NCI-H1092 treated with DMSO at 0.1 percent for 48 hours (cell line): Measurements from ENCODE around the gene MLXIP.
"Not testable (repeated sequence)": the region's sequence is repeated elsewhere in the genome, so short reads cannot be mapped to it uniquely, and the experiment has no call there.

Experiments used
- DNase-seq: peaks from one replicate; lab custom pipeline; 2025; lab: John Stamatoyannopoulos, UW

The MLXIP gene

GRCh38 chr12:122078141-122079032 is at the start of gene MLXIP:
TSS of gene MLXIP (plus strand) at chr12:122078756. CDS start at chr12:122078854, 98 bp downstream.
- peak; percentile 81 for DNase-seq

GRCh38 chr12:122028905-122029560 is 49.5 kb upstream of the MLXIP start:
- DNase-seq, result no peak

GRCh38 chr12:122029620-122030423 is 48.7 kb upstream of the MLXIP start:
- no peak for DNase-seq

- no peak for DNase-seq
These were observed 48.0 kb upstream of the MLXIP start for GRCh38 chr12:122030424-122031035.

GRCh38 chr12:122031342-122032216 is 47.0 kb upstream of the MLXIP start:
- no peak for DNase-seq

- DNase-seq, result no peak
These were observed 46.0 kb upstream of the MLXIP start for GRCh38 chr12:122032580-122032979.

- DNase-seq, result no peak
These were observed 43.3 kb upstream of the MLXIP start for GRCh38 chr12:122035292-122035691.

GRCh38 chr12:122036153-122036552 is 42.4 kb upstream of the MLXIP start:
- DNase-seq, result no peak

- DNase-seq, result no peak
These were observed 37.8 kb upstream of the MLXIP start for GRCh38 chr12:122040579-122041386.

- not testable (repeated sequence) for DNase-seq
These were observed 37.1 kb upstream of the MLXIP start for GRCh38 chr12:122041458-122041857.

GRCh38 chr12:122042910-122043309 is 35.6 kb upstream of the MLXIP start:
- no peak for DNase-seq

- no peak for DNase-seq
These were observed 35.1 kb upstream of the MLXIP start for GRCh38 chr12:122043476-122043875.

GRCh38 chr12:122045262-122045661 is 33.3 kb upstream of the MLXIP start:
- no peak for DNase-seq

GRCh38 chr12:122046145-122046544 is 32.4 kb upstream of the MLXIP start:
- no peak for DNase-seq

GRCh38 chr12:122048151-122048550 is 30.4 kb upstream of the MLXIP start:
- no peak for DNase-seq

- no peak for DNase-seq
These were observed 28.7 kb upstream of the MLXIP start for GRCh38 chr12:122049827-122050226.

- no peak for DNase-seq
These were observed 27.9 kb upstream of the MLXIP start for GRCh38 chr12:122050706-122051105.

GRCh38 chr12:122051231-122051876 is 27.2 kb upstream of the MLXIP start:
- DNase-seq, result no peak

GRCh38 chr12:122052285-122052684 is 26.3 kb upstream of the MLXIP start:
- DNase-seq, result no peak
